Measurements from ENCODE around the gene PLOD1.
"Not testable (repeated sequence)": the region's sequence is repeated elsewhere in the genome, so short reads cannot be mapped to it uniquely, and the experiment has no call there.

PLOD1 gene

DNA sequence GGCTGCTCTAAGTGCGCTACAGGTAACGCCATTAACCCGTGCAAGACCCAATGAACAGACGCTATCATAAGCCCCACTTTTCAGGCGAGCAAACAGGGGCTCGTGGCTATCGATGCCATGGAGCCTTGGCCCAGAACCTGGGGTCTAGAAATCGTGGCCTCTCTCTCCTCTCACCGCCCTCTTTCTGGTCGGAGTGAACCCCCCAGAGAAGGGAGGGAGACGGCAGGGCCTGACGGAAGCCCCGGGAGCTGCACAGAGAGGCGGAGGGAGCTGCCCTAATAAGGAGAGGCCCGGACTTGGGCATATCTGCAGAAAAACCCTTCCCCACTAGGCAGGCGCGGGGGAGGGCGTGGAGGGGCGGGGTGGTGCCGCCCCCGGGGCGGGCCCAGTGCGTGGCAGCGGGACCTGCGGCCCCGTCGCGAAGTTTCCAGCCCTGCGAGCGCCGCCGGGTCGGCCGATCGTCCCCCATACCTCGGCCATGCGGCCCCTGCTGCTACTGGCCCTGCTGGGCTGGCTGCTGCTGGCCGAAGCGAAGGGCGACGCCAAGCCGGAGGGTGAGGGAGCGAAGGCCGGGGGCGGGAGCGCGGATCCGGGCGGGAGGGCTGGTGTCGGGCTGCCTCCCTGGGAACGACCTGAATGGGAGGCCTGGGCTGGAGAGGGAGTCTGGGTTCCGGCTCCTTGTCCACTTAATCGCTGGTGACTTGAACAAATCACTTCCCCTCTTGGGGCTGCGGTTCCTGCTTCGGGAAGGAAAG, at the start of gene PLOD1:
Gene PLOD1 (plus strand): TSS at position 416 of the 755 bp plus-strand sequence. CDS start 63 bp downstream, at position 479.
- peak; percentile 79 for DNase-seq (ENCODE audit: low spot score)

DNA sequence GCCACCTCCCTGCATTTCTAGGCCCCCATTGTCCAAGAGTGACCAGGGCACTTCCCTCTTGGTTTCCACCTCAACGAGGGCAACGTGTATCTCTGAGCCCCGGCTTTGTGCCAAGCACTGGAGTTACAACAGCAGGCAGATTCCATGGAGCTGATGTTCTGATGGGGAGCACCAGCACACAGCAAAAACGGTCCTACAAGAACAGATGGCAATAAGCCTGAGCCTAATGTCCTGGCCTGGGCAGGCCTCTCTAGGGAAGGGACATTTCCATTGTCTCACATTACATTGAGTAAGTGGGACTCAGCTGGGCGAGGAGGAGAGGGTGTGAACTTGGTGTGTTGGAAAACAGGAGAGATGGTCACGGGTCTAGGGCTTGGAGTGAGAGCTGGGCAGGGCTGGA, 48.6 kb upstream of the PLOD1 start:
- DNase-seq (ENCODE audit: low spot score): no peak

DNA sequence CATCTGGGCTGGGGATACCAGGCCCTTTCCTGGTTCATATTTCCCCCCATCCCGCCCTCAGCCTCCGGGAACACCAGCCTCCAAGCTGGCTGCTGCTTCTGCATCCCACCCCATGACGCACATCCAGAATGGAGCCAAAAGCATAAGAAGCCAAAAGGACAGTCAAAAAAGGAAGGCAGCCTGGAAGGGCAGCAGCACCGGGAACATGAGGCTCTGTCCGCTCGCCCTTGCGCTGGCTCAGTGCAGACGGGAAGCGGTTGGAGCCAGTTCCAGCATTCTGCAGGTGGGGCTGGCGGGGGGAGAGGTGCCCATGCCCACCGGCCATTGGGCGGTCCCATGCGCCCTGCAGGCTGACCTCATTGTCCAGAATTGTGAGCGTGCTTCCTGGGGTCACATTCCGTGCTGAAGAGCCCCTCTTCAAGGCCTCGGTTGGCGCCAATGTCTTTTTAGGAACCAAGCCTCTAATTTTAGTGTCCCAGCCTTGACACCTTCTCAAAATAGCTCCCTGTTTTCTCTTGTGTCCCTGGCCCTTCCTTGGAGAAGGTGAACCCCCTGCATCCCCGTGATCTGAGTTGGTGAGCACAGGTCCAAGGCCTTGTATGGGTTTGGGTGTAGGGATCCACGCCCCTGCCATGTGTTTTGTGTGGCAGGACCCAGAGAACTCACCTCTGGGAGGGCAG, 47.4 kb upstream of the PLOD1 start:
- DNase-seq (ENCODE audit: low spot score): no peak

DNA sequence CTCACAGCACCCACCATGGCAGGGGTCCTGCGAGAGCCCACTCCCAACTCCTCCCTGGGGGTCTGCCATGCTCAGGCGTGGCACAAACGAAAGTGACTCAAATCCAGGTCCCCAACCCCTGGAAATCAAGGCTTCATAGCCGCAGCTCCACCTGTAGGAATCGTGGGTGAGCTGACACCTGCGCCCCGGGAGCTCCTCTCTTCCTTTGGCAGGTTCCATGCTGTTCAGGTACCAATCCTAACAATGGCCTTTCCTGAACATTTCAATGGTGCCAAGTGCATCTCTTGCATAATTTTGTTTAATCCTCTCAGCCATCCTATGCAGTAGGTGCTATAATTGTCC, 46.9 kb upstream of the PLOD1 start:
- no peak for DNase-seq (ENCODE audit: low spot score)

GRCh38 chr1:11888206-11888876, 46.2 kb upstream of the PLOD1 start:
- DNase-seq (ENCODE audit: low spot score): no peak

DNA sequence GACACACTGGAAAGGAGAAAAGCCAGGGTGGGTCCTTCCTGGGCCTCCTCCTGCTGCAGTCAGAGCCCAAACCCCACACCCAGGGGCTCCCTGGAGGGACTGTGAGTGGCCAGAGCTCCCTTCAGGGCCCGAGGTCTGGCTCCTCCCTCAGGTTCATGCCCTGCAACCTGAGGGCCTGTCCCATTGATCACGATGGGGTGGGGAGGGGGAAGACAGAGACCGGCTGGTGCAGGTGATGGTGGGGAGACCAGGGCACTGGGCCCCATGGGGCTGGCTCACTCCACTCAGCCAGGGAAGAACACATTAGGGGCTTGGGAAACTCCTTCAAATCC, 45.7 kb upstream of the PLOD1 start:
- DNase-seq (ENCODE audit: low spot score): no peak

GRCh38 chr1:11891433-11892186, 42.9 kb upstream of the PLOD1 start:
- no peak for DNase-seq (ENCODE audit: low spot score)

DNA sequence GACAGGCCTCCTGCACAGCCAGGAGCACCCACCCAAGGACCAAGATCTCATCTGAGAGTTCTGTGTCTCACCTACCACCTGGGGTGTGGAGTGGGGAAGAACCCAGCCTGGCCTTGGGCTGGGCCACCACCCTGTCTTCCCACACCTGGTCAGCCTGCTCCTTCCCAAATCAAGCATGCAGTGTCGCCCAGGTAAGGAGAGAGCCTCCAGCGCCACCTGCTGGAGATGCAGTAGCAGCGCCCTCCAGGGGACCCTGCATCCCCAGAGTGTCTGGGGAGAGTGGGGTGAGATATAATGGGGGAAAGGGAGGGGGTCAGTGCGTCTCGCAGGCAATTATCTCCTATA, 40.6 kb upstream of the PLOD1 start:
- peak; percentile 88 for DNase-seq (ENCODE audit: low spot score)

DNA sequence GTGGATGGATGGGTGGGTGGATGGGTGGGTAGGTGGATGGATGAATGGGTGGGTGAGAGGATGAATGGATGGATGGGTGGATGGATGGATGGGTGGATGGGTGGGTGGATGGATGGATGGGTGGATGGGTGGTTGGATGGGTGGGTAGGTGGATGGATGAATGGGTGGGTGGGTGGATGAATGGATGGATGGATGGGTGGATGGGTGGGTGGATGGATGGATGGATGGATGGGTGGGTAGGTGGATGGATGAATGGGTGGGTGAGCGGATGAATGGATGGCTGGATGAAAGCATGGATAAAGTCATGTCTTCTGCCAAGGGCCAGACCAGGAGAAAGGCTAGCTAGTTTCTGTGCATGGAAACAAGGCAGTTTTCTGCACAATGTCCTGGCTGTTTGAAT, 40.0 kb upstream of the PLOD1 start:
- not testable (repeated sequence) for DNase-seq (ENCODE audit: low spot score)

GRCh38 chr1:11898086-11898785, 36.3 kb upstream of the PLOD1 start:
- DNase-seq (ENCODE audit: low spot score): no peak

DNA sequence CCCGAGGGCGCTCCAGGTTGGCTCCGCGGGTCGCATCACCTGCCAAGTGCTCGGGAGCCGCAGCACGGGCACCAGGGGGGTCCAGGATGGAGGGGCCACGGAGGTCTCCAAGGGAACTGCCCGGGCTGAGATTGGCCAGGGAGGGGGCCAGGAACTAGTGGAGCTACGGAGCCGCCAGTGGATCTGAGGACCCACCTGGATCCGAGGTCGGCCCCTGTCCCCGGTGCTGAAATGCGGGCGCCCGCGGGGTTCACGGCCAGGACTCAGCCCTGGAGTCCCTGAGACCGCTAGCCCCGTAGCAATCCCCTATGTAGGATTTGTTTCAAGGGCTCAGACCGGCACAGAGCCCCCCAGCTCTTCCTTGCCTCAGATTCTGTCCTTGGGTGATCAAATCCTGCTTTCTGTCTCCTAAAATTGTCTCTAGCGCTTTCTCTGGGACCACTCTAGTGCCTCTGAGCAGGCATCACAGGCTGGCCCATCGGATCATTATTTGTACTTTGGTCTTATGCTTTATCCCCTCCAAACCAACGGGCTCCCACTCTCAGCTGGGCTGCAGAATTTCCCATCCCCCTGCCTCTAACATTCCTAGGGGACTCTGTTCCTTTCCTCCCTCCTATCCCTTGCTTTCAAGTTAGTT, 35.6 kb upstream of the PLOD1 start:
- DNase-seq (ENCODE audit: low spot score): no peak

DNA sequence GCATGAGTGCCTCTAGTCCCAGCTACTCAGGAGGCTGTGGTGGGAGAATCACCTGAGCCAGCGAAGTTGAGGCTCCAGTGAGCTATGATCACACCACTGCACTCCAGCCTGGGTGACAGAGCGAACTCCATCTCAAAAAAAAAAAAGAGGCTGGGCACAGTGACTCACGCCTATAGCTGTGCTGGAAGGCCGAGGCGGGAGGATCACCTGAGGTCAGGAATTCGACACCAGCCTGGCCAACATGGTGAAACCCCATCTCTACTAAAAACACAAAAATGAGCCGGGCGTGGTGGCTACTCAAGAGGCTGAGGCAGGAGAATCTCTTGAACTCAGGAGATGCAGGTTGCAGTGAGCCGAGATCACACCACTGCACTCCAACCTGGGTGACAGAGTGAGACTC, 33.1 kb upstream of the PLOD1 start:
- not testable (repeated sequence) for DNase-seq (ENCODE audit: low spot score)

GRCh38 chr1:11903210-11903609, 31.3 kb upstream of the PLOD1 start:
- DNase-seq (ENCODE audit: low spot score): no peak

GRCh38 chr1:11904156-11904555, 30.4 kb upstream of the PLOD1 start:
- not testable (repeated sequence) for DNase-seq (ENCODE audit: low spot score)

GRCh38 chr1:11904978-11905377, 29.5 kb upstream of the PLOD1 start:
- DNase-seq (ENCODE audit: low spot score): no peak

GRCh38 chr1:11906870-11907269, 27.6 kb upstream of the PLOD1 start:
- no peak for DNase-seq (ENCODE audit: low spot score)

- DNase-seq (ENCODE audit: low spot score): peak; percentile 97
These were observed 27.0 kb upstream of the PLOD1 start for GRCh38 chr1:11907275-11908094.

DNA sequence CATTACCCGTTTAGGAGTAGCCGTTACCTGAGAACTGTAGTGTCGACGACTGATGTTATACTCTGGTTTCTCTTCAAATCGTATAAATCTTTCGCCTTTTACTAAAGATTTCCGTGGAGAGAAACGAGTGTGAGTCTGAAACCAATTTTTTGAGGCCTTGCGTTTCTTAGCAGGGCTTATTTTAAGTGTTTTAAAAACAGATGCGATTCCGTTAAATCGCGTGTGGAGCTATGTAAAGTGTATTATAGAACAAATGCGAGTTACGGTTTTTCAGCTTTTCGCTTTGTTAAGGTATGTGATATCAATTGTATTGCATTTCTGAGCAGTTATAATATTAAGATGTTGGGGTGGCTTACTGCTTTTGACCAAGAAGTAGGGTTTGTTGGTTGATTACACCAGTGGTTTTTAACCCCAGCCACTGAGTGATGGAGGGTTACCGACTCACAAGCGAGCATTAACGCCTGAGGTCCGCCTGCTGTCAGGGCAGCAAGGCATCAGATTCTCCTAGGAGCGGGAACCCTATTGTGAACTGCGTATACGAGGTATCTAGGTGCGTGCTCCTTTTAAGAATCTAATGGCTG, 26.3 kb upstream of the PLOD1 start:
- peak; percentile 84 for DNase-seq (ENCODE audit: low spot score)

GRCh38 chr1:11910914-11911228, 23.6 kb upstream of the PLOD1 start:
- not testable (repeated sequence) for DNase-seq (ENCODE audit: low spot score)

- DNase-seq (ENCODE audit: low spot score): no peak
These were observed 22.5 kb upstream of the PLOD1 start for GRCh38 chr1:11912000-11912399.
